MM.1S (cell line): Measurements from ENCODE around the gene TTC9.
A peak's percentile ranks its signal among the peaks of the same experiment; 100 is the strongest.

Experiments used
- DNase-seq: peaks from one replicate; pipeline ENCODE4 v3.0.0-alpha.2; 2015
- H2AFZ ChIP-seq: fragments of 300-600 bp; sonication (generic); 2 replicates; pipeline ENCODE4 v1.6.0; 2016; ENCODE audit warnings: antibody characterized with exemption, low read length
- H3F3A ChIP-seq: fragments of 300-600 bp; sonication (generic); 2 replicates; pipeline ENCODE4 v1.6.1; 2016; ENCODE audit warnings: mild to moderate bottlenecking, antibody characterized with exemption, low read length, moderate library complexity, mixed read lengths; ENCODE audit not compliant: insufficient read depth
- H3K27ac ChIP-seq: fragments of 300-600 bp; sonication (generic); 2 replicates; pipeline ENCODE4 v1.5.1; 2016; ENCODE audit warnings: mild to moderate bottlenecking, low read length
- H3K27me3 ChIP-seq: fragments of 300-600 bp; sonication (generic); replicated peaks from 2 replicates; pipeline ENCODE4 v1.6.0; 2016; ENCODE audit warnings: low read length; ENCODE audit not compliant: insufficient read depth
- H3K36me3 ChIP-seq: fragments of 300-600 bp; sonication (generic); replicated peaks from 2 replicates; pipeline ENCODE4 v1.6.1; 2016; ENCODE audit warnings: mild to moderate bottlenecking, low read length, mixed read lengths; ENCODE audit not compliant: insufficient read depth
- H3K4me1 ChIP-seq: fragments of 300-600 bp; sonication (generic); 2 replicates; pipeline ENCODE4 v1.6.1; 2016; ENCODE audit warnings: low read length, mixed read lengths
- H3K4me2 ChIP-seq: fragments of 300-600 bp; sonication (generic); 2 replicates; pipeline ENCODE4 v1.6.0; 2016; ENCODE audit warnings: low read depth, low read length
- H3K4me3 ChIP-seq: fragments of 300-600 bp; sonication (generic); 2 replicates; pipeline ENCODE4 v1.5.1; 2016; ENCODE audit warnings: low read length, mixed read lengths
- H3K79me2 ChIP-seq: fragments of 300-600 bp; sonication (generic); 2 replicates; pipeline ENCODE4 v1.6.1; 2016; ENCODE audit warnings: mixed run types, low read length, mixed read lengths
- H3K9ac ChIP-seq: fragments of 300-600 bp; sonication (generic); 2 replicates; pipeline ENCODE4 v1.6.1; 2016; ENCODE audit warnings: low read length, mixed read lengths
- H3K9me2 ChIP-seq: fragments of 300-600 bp; sonication (generic); replicated peaks from 2 replicates; pipeline ENCODE4 v1.6.1; 2016; ENCODE audit warnings: mild to moderate bottlenecking, low read length, mixed read lengths; ENCODE audit not compliant: insufficient read depth
- H3K9me3 ChIP-seq: fragments of 300-600 bp; sonication (generic); replicated peaks from 2 replicates; pipeline ENCODE4 v1.6.1; 2016; ENCODE audit warnings: mild to moderate bottlenecking, low read length, mixed read lengths; ENCODE audit not compliant: insufficient read depth
- H4K20me1 ChIP-seq: fragments of 300-600 bp; sonication (generic); 2 replicates; pipeline ENCODE4 v1.6.1; 2016; ENCODE audit warnings: mild to moderate bottlenecking, low read length, moderate library complexity, mixed read lengths; ENCODE audit not compliant: insufficient read depth
- EZH2 ChIP-seq: fragments of 300-600 bp; sonication (generic); optimal IDR thresholded peaks from 2 replicates; pipeline ENCODE3; 2017; ENCODE audit warnings: low read depth, mild to moderate bottlenecking, antibody characterized with exemption, low read length, mixed read lengths
- EZH2phosphoT487 ChIP-seq: fragments of 300-600 bp; sonication (generic); IDR thresholded peaks from 2 replicates; pipeline ENCODE4 v1.6.1; 2018; ENCODE audit warnings: antibody characterized with exemption, low read length
- TF ChIP-seq, protein P1 (sequence below): fragments of 300-600 bp; sonication (generic); IDR thresholded peaks from 2 replicates; pipeline ENCODE4 v1.5.1; 2016; ENCODE audit warnings: antibody characterized with exemption, low read length, mixed read lengths

TTC9 gene

DNA sequence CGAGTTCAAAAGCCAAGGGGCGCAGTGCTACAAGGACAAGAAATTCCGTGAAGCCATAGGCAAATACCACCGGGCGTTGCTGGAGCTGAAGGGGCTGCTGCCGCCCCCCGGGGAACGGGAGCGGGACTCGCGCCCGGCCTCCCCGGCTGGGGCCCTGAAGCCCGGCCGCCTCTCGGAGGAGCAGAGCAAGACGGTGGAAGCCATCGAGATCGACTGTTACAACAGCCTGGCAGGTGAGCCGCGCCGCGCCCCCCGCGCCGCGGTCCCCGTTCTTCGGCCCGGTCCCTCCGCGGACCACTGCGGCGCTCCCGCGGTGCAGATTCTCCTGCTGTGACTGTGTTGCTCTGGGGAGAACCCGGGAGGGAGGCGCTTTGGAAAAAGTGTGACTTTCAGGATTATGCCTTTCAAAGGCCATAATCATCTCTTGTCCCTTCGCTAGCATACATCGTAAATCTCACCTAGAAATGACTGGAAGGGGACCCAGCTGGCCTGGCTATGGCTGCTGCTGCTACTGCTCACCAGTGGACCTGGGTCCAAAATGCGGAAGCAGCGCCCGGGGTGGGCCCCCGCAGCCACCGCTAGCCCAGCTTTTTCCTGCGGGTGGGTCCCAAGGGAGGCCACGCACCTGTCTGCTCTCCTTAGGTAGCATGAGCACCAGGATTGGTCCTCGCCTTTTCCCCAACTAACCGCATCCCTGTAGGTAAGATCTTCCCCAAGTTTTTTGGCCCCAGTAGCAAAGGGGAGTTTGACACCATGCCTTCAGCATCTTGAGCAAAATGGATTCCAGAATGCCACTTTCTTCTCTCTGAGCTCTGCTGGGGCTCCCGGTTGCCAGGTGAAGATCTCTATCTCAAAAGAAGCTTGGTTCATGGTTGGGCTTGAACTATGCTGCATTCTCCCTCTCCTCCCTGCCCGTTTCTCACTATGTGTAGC, 853 bp downstream of the TTC9 start:
- Histone ChIP-seq H3K36me3 (no peaks in the 10 kb centered on the region), H4K20me1 (no peaks in the 10 kb centered on the region), H3K4me1 (peaks cover 6% of the 10 kb centered on the region; the same call in 1 of the 2 replicates), H2AFZ (peak overlapping the region; percentile 63; the same call in 1 of the 2 replicates), H3K79me2 (no peaks in the 10 kb centered on the region), H3K9me2 (no peaks in the 10 kb centered on the region), H3K27ac (no peak overlapping the region), H3K4me3 (peak overlapping the region; percentile 63), H3K9me3 (no peaks in the 10 kb centered on the region), H3K27me3 (no peaks in the 10 kb centered on the region), H3K4me2 (peak overlapping the region; percentile 88; the same call in 1 of the 2 replicates), H3K9ac (peak overlapping the region; percentile 52; the same call in 1 of the 2 replicates), H3F3A (no peaks in the 10 kb centered on the region)
- no peak for DNase-seq
- TF ChIP-seq, protein P1, sequence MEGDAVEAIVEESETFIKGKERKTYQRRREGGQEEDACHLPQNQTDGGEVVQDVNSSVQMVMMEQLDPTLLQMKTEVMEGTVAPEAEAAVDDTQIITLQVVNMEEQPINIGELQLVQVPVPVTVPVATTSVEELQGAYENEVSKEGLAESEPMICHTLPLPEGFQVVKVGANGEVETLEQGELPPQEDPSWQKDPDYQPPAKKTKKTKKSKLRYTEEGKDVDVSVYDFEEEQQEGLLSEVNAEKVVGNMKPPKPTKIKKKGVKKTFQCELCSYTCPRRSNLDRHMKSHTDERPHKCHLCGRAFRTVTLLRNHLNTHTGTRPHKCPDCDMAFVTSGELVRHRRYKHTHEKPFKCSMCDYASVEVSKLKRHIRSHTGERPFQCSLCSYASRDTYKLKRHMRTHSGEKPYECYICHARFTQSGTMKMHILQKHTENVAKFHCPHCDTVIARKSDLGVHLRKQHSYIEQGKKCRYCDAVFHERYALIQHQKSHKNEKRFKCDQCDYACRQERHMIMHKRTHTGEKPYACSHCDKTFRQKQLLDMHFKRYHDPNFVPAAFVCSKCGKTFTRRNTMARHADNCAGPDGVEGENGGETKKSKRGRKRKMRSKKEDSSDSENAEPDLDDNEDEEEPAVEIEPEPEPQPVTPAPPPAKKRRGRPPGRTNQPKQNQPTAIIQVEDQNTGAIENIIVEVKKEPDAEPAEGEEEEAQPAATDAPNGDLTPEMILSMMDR, result no peak
- no peak for TF ChIP-seq EZH2phosphoT487
- no peak for TF ChIP-seq EZH2

DNA sequence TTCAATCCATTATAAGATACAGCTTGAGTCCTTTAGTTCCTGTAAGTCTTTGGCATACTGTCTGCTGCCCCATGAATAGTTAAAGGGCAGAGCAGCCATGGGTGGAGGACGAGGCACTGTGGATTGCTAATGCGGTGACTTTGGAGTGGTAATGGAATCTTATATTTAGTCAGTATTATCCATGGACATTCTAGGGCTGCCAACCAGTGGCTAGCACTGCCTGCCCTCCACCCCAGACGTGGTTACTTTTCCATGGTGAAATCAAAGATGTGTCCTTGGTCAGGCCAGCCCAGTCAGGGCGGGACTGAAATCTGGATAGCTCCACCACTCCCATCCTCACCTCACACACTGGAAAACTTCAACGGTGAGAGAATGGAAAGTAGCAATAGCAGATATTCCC, 2.3 kb downstream of the TTC9 start:
- H3K9ac ChIP-seq, result no peak overlapping the region
- H3K27ac ChIP-seq, result no peak overlapping the region
- H3K36me3 ChIP-seq, result no peaks in the 10 kb centered on the region
- no peak overlapping the region for H3K4me3 ChIP-seq
- no peaks in the 10 kb centered on the region for H3F3A ChIP-seq
- H3K4me1 ChIP-seq, result peaks cover 6% of the 10 kb centered on the region; the same call in 1 of the 2 replicates
- no peaks in the 10 kb centered on the region for H3K9me3 ChIP-seq
- TF ChIP-seq EZH2phosphoT487, result no peak
- TF ChIP-seq, protein P1, result no peak
- no peak for TF ChIP-seq EZH2
- no peaks in the 10 kb centered on the region for H3K9me2 ChIP-seq
- no peak overlapping the region for H2AFZ ChIP-seq
- no peaks in the 10 kb centered on the region for H4K20me1 ChIP-seq
- no peaks in the 10 kb centered on the region for H3K79me2 ChIP-seq
- H3K27me3 ChIP-seq, result no peaks in the 10 kb centered on the region
- no peak overlapping the region for H3K4me2 ChIP-seq
- DNase-seq, result no peak

- no peak overlapping the region for H2AFZ ChIP-seq
- no peaks in the 10 kb centered on the region for H3K9me2 ChIP-seq
- no peak overlapping the region for H3K4me3 ChIP-seq
- TF ChIP-seq, protein P1, result no peak
- TF ChIP-seq EZH2phosphoT487, result no peak
- no peaks in the 10 kb centered on the region for H3K9me3 ChIP-seq
- H3F3A ChIP-seq, result no peaks in the 10 kb centered on the region
- H3K27ac ChIP-seq, result no peak overlapping the region
- H3K79me2 ChIP-seq, result no peaks in the 10 kb centered on the region
- no peaks in the 10 kb centered on the region for H3K36me3 ChIP-seq
- DNase-seq, result no peak
- no peaks in the 10 kb centered on the region for H3K27me3 ChIP-seq
- H3K4me2 ChIP-seq, result no peak overlapping the region
- H3K9ac ChIP-seq, result no peak overlapping the region
- no peaks in the 10 kb centered on the region for H4K20me1 ChIP-seq
- H3K4me1 ChIP-seq, result no peaks in the 10 kb centered on the region
Observed at GRCh38 chr14:70645892-70646291, 4.2 kb downstream of the TTC9 start.
